ENCODE data around the gene PARP15. TPM values are rescaled to one million over a fixed set of nuclear protein-coding genes. Genes with fewer than 3 reads are reported as not detected.

Gene PARP15
- total and polyA plus RNA-seq, 2 of the 4 experiments (the other 2 are of a cell fraction) = 0.10 TPM; not detected in 1

- DNase-seq (no peak), ATAC-seq (ENCODE audit: low read depth) (peak; percentile 50)
- Histone ChIP-seq H2AK5ac (ENCODE audit: low read depth, low read length) (no peak overlapping the region), H2AK9ac (replicated peaks; ENCODE audit: low read depth, low read length, poor library complexity) (no peak overlapping the region), H3K56ac (ENCODE audit: extremely low read depth, insufficient read depth, low read length) (no peak overlapping the region), H3K27me3 (ENCODE audit: control insufficient read depth, insufficient read depth, low read length) (peaks cover 30% of the 10 kb centered on the region), H2BK120ac (ENCODE audit: low read depth, low read length) (peak overlapping the region; percentile 58), H4K91ac (ENCODE audit: insufficient read depth, low read depth, low read length) (0 out of 2 replicates have a peak overlapping the region, but pooled peaks have one; percentile 20), H3K18ac (ENCODE audit: low read depth, low read length) (no peak overlapping the region), H4K20me1 (ENCODE audit: insufficient read depth, low read length) (no peaks in the 10 kb centered on the region), H3K4me1 (ENCODE audit: control insufficient read depth, insufficient read depth, low read length) (peaks cover 5% of the 10 kb centered on the region; the same call in 1 of the 2 replicates), H3K27ac (ENCODE audit: insufficient read depth, low read length) (no peak overlapping the region), H3K23ac (ENCODE audit: low read depth, low read length) (no peak overlapping the region), H4K5ac (ENCODE audit: low read depth, low read length) (no peak overlapping the region), H3K9me1 (ENCODE audit: insufficient read depth, low read length) (no peaks in the 10 kb centered on the region), H3K4ac (ENCODE audit: low read depth, low read length) (no peak overlapping the region), H2BK20ac (ENCODE audit: low read depth, low read length) (peak overlapping the region; percentile 68; the same call in 1 of the 2 replicates), H3K9me3 (ENCODE audit: control insufficient read depth, insufficient read depth, low read length) (no peaks in the 10 kb centered on the region), H4K8ac (ENCODE audit: low read depth in 2 of 2, low read length in 2 of 2) (no peak overlapping the region; a peak in 1 of 4 replicates), H3K4me2 (ENCODE audit: low read depth, low read length) (no peak overlapping the region; the same call in 1 of the 2 replicates), H3K36me3 (ENCODE audit: control insufficient read depth, insufficient read depth, low read length) (no peaks in the 10 kb centered on the region), H2BK5ac (ENCODE audit: low read depth, low read length, poor library complexity, severe bottlenecking) (no peak overlapping the region), H3K14ac (replicated peaks; ENCODE audit: low read depth, low read length) (no peak overlapping the region), H2AFZ (replicated peaks; ENCODE audit: low read length, poor library complexity) (peak overlapping the region; percentile 16), H3K79me1 (ENCODE audit: low read depth in 1 of 2, low read length in 2 of 2) (no peaks in the 10 kb centered on the region), H3K9ac (ENCODE audit: low read depth, low read length) (no peak overlapping the region), H3K4me3 (ENCODE audit: insufficient read depth, low read depth, low read length) (no peak overlapping the region), H2BK15ac (ENCODE audit: low read depth, low read length) (no peak overlapping the region)
- dilution Hi-C loops (cut with HindIII; ENCODE audit: low sequenced_read_pairs, unreplicated experiment) = no loop called here
- no TSS peak for BruUV-seq (replicated peaks)
- in situ Hi-C loops (cut with MboI; ENCODE audit: low sequenced_read_pairs) = no loop called here
- CTCF ChIA-PET = interaction anchor here (0.9 kb wide), 1 partner anchor 11 kb away, joined by 6 read pairs; no protein-coding TSS in a partner anchor
- intact Hi-C loops (cut with micrococcal nuclease) = no loop called here
- POLR2A ChIA-PET (ENCODE audit: unreplicated experiment) = no interaction called here
- no CpG with 5 or more reads among the region's 3 CpGs for WGBS, 2 experiments (ENCODE audit: extremely low coverage in 2 of 2, insufficient read length in 1 of 2)
- TF ChIP-seq, protein P1, sequence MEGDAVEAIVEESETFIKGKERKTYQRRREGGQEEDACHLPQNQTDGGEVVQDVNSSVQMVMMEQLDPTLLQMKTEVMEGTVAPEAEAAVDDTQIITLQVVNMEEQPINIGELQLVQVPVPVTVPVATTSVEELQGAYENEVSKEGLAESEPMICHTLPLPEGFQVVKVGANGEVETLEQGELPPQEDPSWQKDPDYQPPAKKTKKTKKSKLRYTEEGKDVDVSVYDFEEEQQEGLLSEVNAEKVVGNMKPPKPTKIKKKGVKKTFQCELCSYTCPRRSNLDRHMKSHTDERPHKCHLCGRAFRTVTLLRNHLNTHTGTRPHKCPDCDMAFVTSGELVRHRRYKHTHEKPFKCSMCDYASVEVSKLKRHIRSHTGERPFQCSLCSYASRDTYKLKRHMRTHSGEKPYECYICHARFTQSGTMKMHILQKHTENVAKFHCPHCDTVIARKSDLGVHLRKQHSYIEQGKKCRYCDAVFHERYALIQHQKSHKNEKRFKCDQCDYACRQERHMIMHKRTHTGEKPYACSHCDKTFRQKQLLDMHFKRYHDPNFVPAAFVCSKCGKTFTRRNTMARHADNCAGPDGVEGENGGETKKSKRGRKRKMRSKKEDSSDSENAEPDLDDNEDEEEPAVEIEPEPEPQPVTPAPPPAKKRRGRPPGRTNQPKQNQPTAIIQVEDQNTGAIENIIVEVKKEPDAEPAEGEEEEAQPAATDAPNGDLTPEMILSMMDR (conservative IDR thresholded peaks at IDR 0.05; ENCODE audit: low read depth, low read length) = no peak
- no peak for TF ChIP-seq FOS (IDR thresholded peaks at IDR 0.05; ENCODE audit: low read depth, low read length)
- TF ChIP-seq RCOR1 (IDR thresholded peaks at IDR 0.05; ENCODE audit: insufficient replicate concordance, low read length) = no peak
- no peak for TF ChIP-seq NFE2L2 (IDR thresholded peaks at IDR 0.05; ENCODE audit: low read depth, low read length)
- TF ChIP-seq CEBPB (IDR thresholded peaks at IDR 0.05; ENCODE audit: low read depth, low read length) = no peak
- no peak for TF ChIP-seq ELK1 (IDR thresholded peaks at IDR 0.05; ENCODE audit: borderline replicate concordance, low read depth, low read length)
- TF ChIP-seq CHD1 (IDR thresholded peaks at IDR 0.05; ENCODE audit: low read depth, low read length) = no peak
- no peak for TF ChIP-seq MAZ (IDR thresholded peaks at IDR 0.05; ENCODE audit: borderline replicate concordance, low read depth, low read length)
- no peak for TF ChIP-seq RAD21 (IDR thresholded peaks at IDR 0.05; ENCODE audit: low read length)
- TF ChIP-seq POLR2A (IDR thresholded peaks at IDR 0.05; ENCODE audit: low read depth, low read length) = no peak
- no peak for TF ChIP-seq SMC3 (IDR thresholded peaks at IDR 0.05; ENCODE audit: low read depth, low read length)
- no peak for TF ChIP-seq USF2 (IDR thresholded peaks at IDR 0.05; ENCODE audit: low read depth, low read length)
Observed at GRCh38 chr3:122618614-122619013, 41.2 kb downstream of the PARP15 start.
